ENCODE data around the gene GTSE1.

GRCh38 chr22:46353483-46354105 is 56.9 kb downstream of the GTSE1 start:
- TF ChIP-seq PPARA (CRISPR knock-in tag; IDR thresholded peaks at IDR 0.05; ENCODE audit: borderline replicate concordance) (no peak), RARB (CRISPR knock-in tag; IDR thresholded peaks at IDR 0.05) (no peak)

Data from SK-N-SH treated with all-trans-retinoic acid at 6 μM for 48 hours (cell line).